HG03457 (cell line): Measurements from ENCODE around the gene ZNF747.
A peak's percentile ranks its signal among the peaks of the same experiment; 100 is the strongest.

Experiments used
- ATAC-seq: cut with Tn5 transposase; IDR thresholded peaks from one replicate; pipeline ENCODE4 v1.9.1; 2021; ENCODE audit warnings: moderate number of reproducible peaks; ENCODE audit not compliant: unreplicated experiment

ZNF747 gene

DNA sequence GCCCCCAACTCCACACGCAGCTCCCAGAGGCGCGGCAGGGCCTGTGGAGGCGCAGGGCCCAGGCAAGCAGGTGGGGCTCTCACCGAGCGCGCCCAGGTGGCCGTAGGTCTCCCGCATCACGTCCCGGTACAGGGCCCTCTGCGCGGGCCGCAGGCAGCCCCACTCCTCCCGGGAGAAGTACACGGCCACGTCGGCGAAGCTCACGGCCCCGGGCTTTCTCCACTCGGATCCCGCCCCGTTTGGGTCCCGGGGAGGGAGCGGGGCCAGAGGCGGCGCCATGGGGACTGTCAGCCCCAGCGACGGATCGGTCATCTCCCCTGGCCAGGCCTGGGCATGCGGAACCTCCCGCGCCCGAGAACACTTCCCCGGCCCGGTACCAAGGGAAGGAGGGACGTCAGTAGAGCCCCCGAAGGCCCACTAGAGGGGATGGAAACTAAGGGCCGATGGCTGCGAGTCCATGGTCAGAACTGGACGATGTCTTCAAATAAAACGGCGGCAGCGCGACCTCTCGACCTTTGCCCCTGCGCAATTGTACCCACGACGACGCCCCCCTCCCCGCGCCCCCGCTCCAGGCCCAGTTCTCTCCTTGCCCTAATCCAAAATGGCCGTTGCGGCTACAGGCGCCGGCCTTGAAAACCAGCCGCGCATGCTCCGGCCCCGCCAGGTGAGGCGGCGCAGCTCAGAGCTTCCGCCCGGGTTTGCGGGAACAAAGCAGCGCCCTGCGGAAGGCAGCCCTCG lies at the start of gene ZNF747:
TSS of gene ZNF747 (minus strand) at position 491 of the 738 bp plus-strand sequence. CDS start at position 312, 179 bp downstream.
- ATAC-seq, result peak; percentile 40

GRCh38 chr16:30582611-30583340 lies 48.1 kb upstream of the ZNF747 start:
- ATAC-seq, result no peak

DNA sequence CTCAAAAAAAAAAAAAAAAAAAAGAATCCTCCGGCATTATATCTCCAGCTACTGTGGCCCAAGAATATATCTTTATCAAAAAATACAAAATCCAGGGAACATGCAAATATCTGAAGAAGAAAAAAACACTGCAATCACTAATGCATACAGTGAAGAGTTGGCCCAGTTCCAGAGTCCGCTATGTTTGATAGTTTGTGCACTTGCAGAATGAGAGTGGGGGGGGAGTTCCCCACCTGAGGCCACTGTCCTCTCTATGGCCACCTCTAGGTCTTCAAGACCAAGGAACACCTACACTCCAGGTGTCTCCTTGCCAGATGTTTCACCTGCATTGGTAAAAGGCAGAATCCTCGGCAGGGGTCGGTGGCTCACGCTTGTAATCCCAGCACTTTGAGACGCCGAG lies 46.8 kb upstream of the ZNF747 start:
- no peak for ATAC-seq

DNA sequence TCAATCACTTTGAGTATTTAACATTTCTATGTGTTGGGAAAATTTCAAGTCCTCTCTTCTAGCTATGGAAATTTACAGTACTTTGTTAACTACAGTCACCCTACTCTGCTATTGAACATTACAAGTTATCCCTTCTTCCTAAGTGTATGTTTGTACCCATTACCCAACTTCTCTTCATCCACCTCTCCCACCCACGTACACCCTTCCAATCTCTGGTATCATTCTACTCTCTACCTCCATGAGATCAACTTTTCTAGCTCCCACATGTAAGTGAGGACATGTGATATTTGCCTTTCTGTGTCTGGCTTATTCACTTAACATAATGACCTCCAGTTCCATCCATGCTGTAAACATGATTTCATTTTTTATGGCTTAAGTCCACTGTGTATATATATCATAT lies 40.0 kb upstream of the ZNF747 start:
- no peak for ATAC-seq

- ATAC-seq, result peak; percentile 55
Observed at GRCh38 chr16:30571445-30572322, 37.0 kb upstream of the ZNF747 start, which contains the start of gene ZNF688. Gene ZNF688, minus strand, starts transcription at chr16:30571714. Its CDS starts 85 bp downstream, at chr16:30571629.

DNA sequence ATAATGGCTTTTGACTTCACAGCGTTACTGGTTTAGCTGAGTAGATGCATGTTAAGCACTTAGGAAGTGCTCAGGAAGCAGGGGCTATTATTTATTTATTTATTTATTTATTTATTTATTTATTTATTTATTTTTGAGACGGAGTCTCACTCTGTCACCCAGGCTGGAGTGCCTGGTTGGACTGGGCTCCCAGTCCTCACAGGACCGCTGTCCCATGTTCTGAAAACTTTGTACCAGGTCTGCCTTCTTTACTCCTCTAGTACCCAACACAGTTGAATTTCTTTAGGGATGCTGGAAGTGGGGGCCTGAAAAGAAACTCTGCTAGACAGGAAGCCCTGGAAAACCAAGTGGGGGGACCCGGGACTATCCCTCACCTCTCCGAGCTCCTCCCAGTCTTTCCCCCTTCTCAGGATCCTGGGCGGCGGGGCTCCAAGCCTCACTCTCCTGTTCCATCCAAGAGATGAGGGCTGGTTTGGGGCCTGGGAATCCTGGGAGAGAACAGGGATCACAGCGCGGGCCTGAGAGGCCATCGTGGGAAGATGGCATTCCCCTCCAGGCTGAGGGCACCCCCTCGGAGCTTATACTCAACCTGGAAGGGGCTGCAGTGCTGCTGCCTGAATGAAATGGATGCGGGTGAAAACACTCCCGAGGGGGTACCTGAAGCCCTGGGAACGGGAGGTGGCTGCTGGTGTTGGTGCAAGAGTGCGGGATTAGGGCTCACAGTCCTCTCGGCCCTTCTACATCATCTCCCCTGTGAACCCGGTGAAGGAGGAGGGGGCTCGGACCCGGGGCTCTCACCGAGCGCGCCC lies 36.2 kb upstream of the ZNF747 start:
- ATAC-seq, result no peak

GRCh38 chr16:30569746-30570635 lies 35.3 kb upstream of the ZNF747 start:
- ATAC-seq, result no peak

GRCh38 chr16:30569281-30569680 lies 34.6 kb upstream of the ZNF747 start:
- ATAC-seq, result no peak

DNA sequence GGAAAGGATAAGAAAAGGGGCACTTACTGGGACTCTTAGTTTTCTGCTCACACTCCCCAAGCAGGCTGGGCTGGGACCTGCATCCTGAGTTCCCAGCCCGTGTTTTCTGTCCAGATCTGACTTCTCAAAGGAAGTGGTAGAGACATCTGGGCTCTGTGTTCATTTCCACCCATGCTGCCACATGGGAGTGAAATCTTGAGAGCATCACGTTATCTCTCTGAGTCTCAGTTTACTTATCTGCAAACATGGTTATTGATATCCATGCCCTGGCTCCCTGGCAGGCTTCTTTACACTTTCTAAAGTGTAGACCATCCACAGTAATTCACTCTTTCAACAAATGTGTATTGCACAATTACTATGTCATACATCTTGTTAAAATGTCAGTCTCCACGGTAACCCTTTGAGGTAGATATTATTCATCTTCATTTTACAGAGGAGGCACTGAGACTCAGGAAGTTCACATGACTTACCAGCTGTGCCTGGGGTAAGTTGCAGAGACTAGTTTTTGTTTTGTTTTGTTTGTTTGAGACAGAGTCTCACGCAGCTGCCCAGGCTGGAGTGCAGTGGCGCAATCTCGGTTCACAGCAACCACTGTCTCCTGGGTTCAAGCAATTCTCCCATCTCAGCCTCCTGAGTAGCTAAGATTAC lies 33.5 kb upstream of the ZNF747 start:
- no peak for ATAC-seq

DNA sequence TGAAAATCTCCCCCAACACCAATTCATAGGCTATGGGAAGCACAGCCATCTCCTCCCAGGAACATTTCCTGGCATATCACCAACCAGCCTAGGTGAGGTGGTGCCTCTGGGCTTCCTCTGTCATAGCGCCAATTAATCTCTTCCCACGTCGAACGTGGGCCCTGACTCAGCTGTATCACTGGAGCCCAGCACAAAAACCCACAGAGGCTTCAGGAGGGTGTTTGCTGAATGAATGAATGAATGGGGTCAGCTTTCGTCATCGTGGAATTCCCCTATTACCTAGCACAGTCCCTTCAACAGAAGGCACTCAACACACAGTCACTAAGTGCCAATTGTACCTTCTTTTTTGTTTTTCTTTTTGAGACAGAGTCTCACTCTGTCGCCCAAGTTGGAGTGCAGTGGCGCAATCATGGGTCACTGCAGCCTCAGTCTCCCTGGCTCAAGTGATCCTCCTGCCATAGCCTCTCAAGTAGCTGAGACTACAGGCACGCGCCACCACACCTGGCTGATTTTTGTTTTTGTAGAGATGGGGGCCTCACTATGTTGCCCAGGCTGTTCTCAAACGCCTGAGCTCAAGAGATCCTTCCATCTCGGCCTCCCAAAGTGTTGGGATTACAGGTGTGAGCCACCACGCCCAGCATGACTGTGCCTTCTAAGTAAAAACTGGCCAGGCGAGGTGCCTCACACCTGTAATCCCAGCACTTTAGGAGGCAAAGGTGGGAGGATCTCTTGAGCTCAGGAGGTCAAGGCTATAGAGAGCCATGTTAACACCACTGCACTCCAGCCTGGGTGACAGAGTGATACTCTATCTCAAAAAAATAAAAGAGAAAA lies 32.7 kb upstream of the ZNF747 start:
- no peak for ATAC-seq

GRCh38 chr16:30566531-30566930 lies 31.9 kb upstream of the ZNF747 start:
- no peak for ATAC-seq

DNA sequence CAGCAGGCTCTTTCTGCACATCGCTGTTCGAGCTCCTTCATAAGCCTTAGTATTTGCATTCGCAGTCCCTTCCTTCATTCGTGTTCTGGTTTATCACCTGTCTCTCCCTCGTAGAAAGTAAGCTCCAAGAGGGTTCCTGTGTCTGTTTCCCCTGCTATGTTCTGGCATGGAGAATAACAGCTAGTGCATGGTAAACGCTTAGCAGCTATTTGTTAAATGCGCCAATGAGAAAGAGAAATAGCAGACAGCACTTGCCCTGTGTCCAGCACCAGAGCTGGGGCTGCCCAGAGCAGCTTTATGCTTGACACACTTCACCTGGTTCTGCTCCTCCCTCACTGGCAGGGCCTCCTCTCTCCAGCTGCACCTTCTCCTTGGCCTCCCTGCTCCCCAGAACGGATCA lies 31.3 kb upstream of the ZNF747 start:
- ATAC-seq, result no peak

- ATAC-seq, result no peak
Observed at GRCh38 chr16:30565526-30565925, 30.9 kb upstream of the ZNF747 start.

- no peak for ATAC-seq
Observed at GRCh38 chr16:30562021-30562420, 27.4 kb upstream of the ZNF747 start.

- no peak for ATAC-seq
Observed at GRCh38 chr16:30561089-30561816, 26.6 kb upstream of the ZNF747 start.

DNA sequence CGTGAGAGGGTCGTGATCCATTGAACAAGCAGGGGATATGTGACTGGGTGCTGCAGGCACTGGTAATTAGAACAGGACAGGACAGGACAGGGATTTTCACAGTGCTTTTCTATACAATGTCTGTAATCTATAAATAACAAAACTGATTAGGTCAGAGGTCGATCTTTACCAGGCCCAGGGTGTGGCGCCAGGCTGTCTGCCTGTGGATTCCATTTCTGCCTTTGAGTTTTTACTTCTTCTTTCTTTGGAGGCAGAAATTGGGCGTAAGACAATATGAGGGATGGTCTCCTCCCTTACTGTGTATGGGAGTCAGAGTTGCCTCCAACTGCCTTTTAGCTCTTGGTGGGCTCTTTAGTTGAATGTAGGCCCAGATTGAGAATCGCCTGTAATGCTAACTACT lies 25.0 kb upstream of the ZNF747 start:
- no peak for ATAC-seq

- ATAC-seq, result no peak
Observed at GRCh38 chr16:30558789-30559377, 24.2 kb upstream of the ZNF747 start.
